ENCODE data around the gene EPB41.

- TF ChIP-seq CTCF (IDR thresholded peaks at IDR 0.05): no peak
- TF ChIP-seq POLR2A (IDR thresholded peaks at IDR 0.05): no peak
Observed at GRCh38 chr1:29164588-29164987, 250.2 kb downstream of the EPB41 start.

Data from Peyer's patch (tissue), 4 donors.